22Rv1 (cell line): ENCODE data around the gene PTGES3L.
"Not testable (repeated sequence)": the region's sequence is repeated elsewhere in the genome, so short reads cannot be mapped to it uniquely, and the experiment has no call there.

ENCODE experiments used
- H3K27ac ChIP-seq: fragments of 450-650 bp; 2 replicates; pipeline ENCODE4 v1.5.1; 2017
- ZFX ChIP-seq: fragments of 450-650 bp; IDR thresholded peaks from 2 replicates; pipeline ENCODE4 v1.6.1; 2017; ENCODE audit warnings: antibody characterized with exemption, borderline replicate concordance
- TF ChIP-seq, protein P1 (sequence below): fragments of 450-650 bp; IDR thresholded peaks from 2 replicates; pipeline ENCODE4 v1.5.1; 2017; ENCODE audit warnings: mild to moderate bottlenecking

PTGES3L gene

DNA sequence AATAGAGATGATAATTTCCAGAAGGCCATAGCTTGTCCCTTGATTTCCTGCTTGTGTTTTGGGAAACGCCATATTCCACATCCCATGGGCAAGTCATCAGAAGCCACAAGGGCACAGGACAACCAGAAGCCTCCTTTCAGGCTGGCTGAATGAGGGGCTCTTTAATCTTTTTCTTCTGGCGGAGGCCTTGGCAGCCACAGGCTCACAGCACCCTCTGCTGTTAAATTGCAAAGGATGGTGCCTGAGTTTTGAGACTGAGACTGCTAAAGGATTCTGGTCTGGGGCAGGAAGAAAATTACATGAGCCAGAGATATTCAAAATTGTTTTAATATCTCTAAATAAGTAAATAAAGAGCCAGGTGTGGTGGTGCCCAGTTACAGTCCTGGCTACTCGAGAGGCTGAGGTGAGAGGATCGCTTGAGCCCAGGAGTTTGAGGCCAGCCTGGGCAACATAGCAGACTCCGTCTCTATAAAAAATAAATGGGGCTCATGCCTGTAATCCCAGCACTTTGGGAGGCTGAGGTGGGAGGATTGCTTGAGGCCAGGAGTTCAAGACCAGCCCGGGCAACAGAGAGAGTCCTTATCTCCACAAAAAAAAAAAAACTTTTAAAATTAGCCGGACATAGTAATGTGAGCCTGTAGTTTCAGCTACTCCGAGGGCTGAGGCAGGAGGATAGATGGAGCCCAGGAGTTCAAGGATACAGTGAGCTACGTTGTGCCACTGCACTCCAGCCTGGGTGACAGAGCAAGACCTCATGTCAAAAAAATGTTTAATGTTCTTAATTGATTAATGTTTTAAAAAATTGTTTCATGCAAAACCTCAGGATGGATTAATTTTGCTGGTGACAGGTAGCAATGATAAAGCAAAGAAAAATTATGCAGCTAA is 41.9 kb downstream of the PTGES3L start:
- H3K27ac ChIP-seq, result no peak overlapping the region
- TF ChIP-seq, protein P1, sequence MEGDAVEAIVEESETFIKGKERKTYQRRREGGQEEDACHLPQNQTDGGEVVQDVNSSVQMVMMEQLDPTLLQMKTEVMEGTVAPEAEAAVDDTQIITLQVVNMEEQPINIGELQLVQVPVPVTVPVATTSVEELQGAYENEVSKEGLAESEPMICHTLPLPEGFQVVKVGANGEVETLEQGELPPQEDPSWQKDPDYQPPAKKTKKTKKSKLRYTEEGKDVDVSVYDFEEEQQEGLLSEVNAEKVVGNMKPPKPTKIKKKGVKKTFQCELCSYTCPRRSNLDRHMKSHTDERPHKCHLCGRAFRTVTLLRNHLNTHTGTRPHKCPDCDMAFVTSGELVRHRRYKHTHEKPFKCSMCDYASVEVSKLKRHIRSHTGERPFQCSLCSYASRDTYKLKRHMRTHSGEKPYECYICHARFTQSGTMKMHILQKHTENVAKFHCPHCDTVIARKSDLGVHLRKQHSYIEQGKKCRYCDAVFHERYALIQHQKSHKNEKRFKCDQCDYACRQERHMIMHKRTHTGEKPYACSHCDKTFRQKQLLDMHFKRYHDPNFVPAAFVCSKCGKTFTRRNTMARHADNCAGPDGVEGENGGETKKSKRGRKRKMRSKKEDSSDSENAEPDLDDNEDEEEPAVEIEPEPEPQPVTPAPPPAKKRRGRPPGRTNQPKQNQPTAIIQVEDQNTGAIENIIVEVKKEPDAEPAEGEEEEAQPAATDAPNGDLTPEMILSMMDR, result peak; percentile 79
- no peak for TF ChIP-seq ZFX

DNA sequence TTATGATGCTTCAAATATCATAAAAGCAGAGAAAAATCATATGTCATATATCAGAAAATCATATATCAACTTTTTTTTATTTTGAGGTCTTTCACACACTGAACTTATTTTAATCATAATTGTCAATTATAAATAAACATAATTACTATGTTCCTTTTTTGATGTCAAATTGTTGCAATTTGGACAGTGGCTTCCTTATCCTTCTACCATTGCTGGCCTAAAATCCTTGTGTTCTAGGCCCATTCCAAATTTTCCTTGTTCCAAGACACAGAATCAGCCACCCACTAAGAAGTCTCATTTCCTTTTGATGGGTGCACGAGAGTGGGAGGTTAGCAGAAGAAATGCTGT is 50.4 kb downstream of the PTGES3L start:
- H3K27ac ChIP-seq, result no peak overlapping the region
- no peak for TF ChIP-seq ZFX
- TF ChIP-seq, protein P1, result no peak

DNA sequence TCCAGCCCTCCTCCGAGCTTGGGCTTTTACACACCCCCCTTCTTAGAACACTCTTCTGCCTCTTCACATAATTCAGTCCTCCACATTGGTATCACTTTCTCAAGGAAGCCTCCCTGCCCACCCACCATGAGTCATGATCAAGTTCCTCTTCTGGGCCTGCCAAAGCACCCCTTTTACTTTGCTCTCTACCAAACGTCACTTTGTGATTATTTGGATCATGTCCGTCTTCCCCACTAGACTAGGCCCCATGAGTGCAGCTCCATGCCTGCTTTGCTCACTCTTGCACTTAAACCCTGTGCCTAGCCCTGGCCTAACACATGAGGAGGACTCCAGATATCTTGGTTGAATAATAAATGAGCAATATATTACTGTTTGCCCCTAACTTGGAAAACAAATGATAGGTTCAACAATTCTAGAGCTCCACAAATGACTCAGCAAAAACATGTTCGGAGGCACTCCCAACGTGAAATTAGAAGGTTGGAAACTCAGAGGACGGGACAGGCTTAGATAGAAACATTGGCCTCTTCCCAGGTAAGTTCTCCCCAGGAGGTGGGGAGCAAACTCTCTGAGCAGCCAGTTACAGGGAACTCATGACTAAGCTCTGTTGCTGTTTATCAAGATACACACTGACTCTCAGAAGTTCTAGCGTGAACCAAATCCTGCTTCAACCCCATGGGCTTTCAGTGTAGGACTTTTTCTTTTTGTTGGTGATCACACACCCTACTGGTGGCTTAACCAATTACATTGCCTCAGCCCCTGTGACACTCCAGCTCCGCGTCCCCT is 51.0 kb downstream of the PTGES3L start:
- H3K27ac ChIP-seq, result no peak overlapping the region
- TF ChIP-seq, protein P1, result peak; percentile 49
- TF ChIP-seq ZFX, result no peak

DNA sequence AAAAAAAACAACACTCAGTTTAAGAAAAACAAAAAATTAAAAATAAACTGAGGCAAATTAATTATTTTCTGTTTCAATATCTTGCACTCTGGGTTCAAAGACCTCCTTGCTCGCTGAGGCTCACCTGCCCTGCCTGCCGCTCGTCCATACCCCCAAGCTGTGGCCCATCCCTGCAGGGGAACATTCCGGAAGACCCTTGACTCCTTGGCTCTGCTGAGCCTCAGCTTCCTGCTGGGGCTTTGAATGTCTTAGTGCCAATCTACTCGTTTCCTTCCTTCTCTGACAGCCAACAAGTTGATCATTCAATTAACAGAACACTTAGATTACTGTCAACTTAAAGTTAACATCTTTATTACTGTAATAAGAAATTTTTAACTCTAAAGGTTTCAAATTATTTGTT is 55.0 kb downstream of the PTGES3L start:
- no peak overlapping the region for H3K27ac ChIP-seq
- TF ChIP-seq, protein P1, result no peak
- TF ChIP-seq ZFX, result no peak

DNA sequence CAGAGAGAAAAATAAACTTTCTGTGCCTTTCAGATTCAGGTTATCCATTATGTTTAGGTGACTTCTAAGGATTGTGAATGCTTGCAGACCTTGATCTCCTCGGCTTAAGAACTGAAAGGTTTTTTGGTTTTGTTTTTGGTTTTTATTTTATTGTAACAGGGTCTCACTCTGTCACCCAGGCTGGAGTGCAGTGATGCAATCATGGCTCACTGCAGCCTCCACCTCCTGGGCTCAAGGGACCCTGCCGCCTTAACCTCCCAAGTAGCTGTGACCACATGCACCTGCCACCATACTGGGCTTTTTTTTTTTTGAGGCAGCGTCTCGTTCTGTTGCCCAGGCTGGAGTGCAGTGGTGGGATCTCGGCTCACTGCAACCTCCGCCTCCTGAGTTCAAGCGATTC is 56.4 kb downstream of the PTGES3L start:
- not testable (repeated sequence) for H3K27ac ChIP-seq

DNA sequence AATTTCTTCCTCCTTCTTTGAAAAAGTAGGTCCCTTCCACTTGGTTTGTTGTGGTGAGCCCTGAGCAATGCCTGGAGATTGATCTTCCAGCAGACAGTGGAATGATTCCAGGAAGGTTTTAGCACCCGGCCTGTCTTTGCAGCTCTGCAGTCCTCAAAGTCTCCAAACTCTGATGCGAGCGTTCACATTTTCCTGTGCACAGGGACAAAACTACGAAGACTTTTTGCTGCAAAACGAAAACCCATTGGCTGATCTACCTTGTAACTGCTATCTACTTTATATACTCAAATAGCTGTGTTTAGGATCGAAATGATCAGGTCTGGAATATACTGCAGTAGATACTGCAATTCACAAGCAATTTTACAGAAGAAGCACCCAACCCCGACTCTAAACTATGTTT is 57.6 kb downstream of the PTGES3L start:
- TF ChIP-seq, protein P1, result no peak
- no peak for TF ChIP-seq ZFX
- H3K27ac ChIP-seq, result no peak overlapping the region

DNA sequence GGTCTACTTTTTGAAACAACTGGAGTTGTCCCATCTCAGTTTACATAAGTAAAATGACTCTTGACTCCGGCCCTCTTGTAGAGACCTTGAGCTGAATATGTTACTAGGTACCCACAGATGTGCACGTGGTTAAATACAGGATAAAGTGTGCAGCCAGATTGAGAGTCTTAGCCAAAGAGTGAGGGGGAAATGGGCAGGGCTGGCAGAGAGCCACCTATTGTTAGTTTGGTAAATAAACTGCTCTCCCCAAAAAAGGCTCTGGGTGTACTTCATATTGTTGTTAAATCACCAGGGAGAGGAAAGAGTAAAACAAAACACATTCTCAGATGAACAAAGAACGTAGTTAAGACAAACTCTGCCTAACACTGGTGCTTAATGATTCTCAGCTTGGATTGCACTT is 59.0 kb downstream of the PTGES3L start:
- TF ChIP-seq, protein P1, result no peak
- H3K27ac ChIP-seq, result no peak overlapping the region
